HEK293T (cell line): ENCODE measurements around the gene GABRB1.

Experiments
- CTCF ChIA-PET: fragments of 350-600 bp; formaldehyde crosslinking; extraction: SDS; loops from one replicate; lab custom pipeline; 2021; ENCODE audit warnings: antibody characterized with exemption, inconsistent platforms; lab: Yijun Ruan, JAX
- POLR2A ChIA-PET: fragments of 350-600 bp; formaldehyde crosslinking; extraction: SDS; loops from one replicate; lab custom pipeline; 2020; ENCODE audit warnings: antibody characterized with exemption, inconsistent platforms; lab: Yijun Ruan, JAX
- DNase-seq: peaks from one replicate; pipeline ENCODE4 v3.0.0; 2012; ENCODE audit warnings: mixed read lengths; ENCODE audit errors: extremely low spot score
- ARNT ChIP-seq: fragments of 450-650 bp; IDR thresholded peaks from 2 replicates; pipeline ENCODE4 v1.6.1; 2017; ENCODE audit warnings: mild to moderate bottlenecking
- BHLHE40 ChIP-seq: fragments of 450-650 bp; IDR thresholded peaks from 2 replicates; pipeline ENCODE4 v1.6.1; 2016; ENCODE audit warnings: mild to moderate bottlenecking, moderate library complexity, borderline replicate concordance
- CTBP1 ChIP-seq: fragments of 450-650 bp; IDR thresholded peaks from 2 replicates; pipeline ENCODE4 v1.6.1; 2016; ENCODE audit warnings: borderline replicate concordance
- ELF4 ChIP-seq: fragments of 450-650 bp; IDR thresholded peaks from 2 replicates; pipeline ENCODE4 v1.6.1; 2017; ENCODE audit warnings: antibody characterized with exemption
- FOXA1 ChIP-seq: fragments of 450-650 bp; IDR thresholded peaks from 2 replicates; pipeline ENCODE4 v1.6.1; 2016; ENCODE audit warnings: mild to moderate bottlenecking
- FOXK2 ChIP-seq: fragments of 450-650 bp; IDR thresholded peaks from 2 replicates; pipeline ENCODE4 v1.6.1; 2016; ENCODE audit warnings: mild to moderate bottlenecking
- FOXM1 ChIP-seq: fragments of 450-650 bp; IDR thresholded peaks from 2 replicates; pipeline ENCODE4 v1.6.1; 2017; ENCODE audit warnings: mild to moderate bottlenecking, borderline replicate concordance
- HDGF ChIP-seq: fragments of 450-650 bp; IDR thresholded peaks from 2 replicates; pipeline ENCODE4 v1.6.1; 2017; ENCODE audit warnings: antibody characterized with exemption, borderline replicate concordance
- L3MBTL2 ChIP-seq: fragments of 450-650 bp; conservative IDR thresholded peaks from 2 replicates; pipeline ENCODE4 v1.6.1; 2016; ENCODE audit warnings: mild to moderate bottlenecking
- LEF1 ChIP-seq: fragments of 450-650 bp; IDR thresholded peaks from 2 replicates; pipeline ENCODE4 v1.6.1; 2017; ENCODE audit warnings: mild to moderate bottlenecking, borderline replicate concordance
- NFRKB ChIP-seq: fragments of 450-650 bp; IDR thresholded peaks from 2 replicates; pipeline ENCODE4 v1.6.1; 2016; ENCODE audit warnings: mild to moderate bottlenecking, moderate library complexity
- SP1 ChIP-seq: fragments of 450-650 bp; IDR thresholded peaks from 2 replicates; pipeline ENCODE4 v1.6.1; 2017
- SUZ12 ChIP-seq: fragments of 450-650 bp; IDR thresholded peaks from 2 replicates; pipeline ENCODE4 v1.6.1; 2016; ENCODE audit warnings: mild to moderate bottlenecking
- TARDBP ChIP-seq: fragments of 450-650 bp; IDR thresholded peaks from 2 replicates; pipeline ENCODE4 v1.6.1; 2016
- ZNF384 ChIP-seq: fragments of 450-650 bp; IDR thresholded peaks from 2 replicates; pipeline ENCODE4 v1.6.1; 2016
- TF ChIP-seq, protein P1 (sequence below): fragments of 450-650 bp; IDR thresholded peaks from 2 replicates; pipeline ENCODE4 v1.6.1; 2016

GABRB1 gene

DNA sequence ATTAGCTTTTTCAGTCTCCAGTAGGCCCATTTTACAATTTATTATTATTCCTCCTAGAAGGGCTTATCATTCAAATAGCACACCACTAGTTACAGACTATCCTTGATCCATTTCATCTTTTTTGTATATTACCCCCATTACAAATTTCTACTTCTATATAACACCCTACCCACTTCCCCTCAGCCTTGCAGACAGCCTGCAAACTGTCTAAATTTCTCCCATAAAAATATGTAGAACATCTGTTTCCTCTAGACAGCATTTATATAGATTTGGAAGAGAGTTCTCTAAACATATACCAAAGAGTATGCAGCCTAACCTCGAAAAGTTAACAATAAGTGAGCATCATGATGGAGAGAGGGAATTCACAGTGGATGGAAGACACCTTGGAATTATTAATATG is 401.4 kb downstream of the GABRB1 start:
- no peak for TF ChIP-seq FOXK2
- no peak for TF ChIP-seq TARDBP
- TF ChIP-seq CTBP1: no peak
- TF ChIP-seq SP1: no peak
- TF ChIP-seq NFRKB: no peak
- no peak for TF ChIP-seq ARNT
- TF ChIP-seq LEF1: no peak
- TF ChIP-seq HDGF: no peak
- TF ChIP-seq, protein P1, sequence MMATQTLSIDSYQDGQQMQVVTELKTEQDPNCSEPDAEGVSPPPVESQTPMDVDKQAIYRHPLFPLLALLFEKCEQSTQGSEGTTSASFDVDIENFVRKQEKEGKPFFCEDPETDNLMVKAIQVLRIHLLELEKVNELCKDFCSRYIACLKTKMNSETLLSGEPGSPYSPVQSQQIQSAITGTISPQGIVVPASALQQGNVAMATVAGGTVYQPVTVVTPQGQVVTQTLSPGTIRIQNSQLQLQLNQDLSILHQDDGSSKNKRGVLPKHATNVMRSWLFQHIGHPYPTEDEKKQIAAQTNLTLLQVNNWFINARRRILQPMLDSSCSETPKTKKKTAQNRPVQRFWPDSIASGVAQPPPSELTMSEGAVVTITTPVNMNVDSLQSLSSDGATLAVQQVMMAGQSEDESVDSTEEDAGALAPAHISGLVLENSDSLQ: no peak
- TF ChIP-seq FOXM1: no peak
- TF ChIP-seq FOXA1: no peak
- no peak for TF ChIP-seq BHLHE40
- ChIA-PET CTCF (no interaction called here), POLR2A (no interaction called here)
- DNase-seq: no peak

DNA sequence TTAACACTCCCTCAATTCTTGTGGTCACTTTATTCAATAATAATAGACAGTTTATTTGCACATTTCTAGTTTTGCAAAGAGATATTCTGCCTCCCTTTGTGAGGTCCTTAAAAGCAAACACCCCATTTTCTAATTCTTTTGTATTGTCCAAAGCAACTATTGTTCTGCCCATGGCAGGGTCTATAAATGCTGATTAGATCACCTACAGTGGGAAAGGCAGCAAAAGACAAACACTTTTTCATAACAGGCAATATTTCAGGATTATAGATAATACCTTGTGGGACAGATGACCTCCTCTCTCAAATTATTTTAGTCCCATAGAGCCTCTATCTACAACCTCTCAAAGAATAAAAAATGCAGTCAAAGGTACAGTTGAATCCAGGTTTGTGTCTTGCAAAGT is 403.6 kb downstream of the GABRB1 start:
- DNase-seq: no peak
- TF ChIP-seq L3MBTL2 (no peak), BHLHE40 (no peak), FOXA1 (no peak), ELF4 (no peak), NFRKB (no peak), TARDBP (no peak), ARNT (no peak), SUZ12 (no peak), SP1 (no peak), LEF1 (no peak), ZNF384 (no peak)
- POLR2A ChIA-PET: no interaction called here
- CTCF ChIA-PET: no interaction called here

DNA sequence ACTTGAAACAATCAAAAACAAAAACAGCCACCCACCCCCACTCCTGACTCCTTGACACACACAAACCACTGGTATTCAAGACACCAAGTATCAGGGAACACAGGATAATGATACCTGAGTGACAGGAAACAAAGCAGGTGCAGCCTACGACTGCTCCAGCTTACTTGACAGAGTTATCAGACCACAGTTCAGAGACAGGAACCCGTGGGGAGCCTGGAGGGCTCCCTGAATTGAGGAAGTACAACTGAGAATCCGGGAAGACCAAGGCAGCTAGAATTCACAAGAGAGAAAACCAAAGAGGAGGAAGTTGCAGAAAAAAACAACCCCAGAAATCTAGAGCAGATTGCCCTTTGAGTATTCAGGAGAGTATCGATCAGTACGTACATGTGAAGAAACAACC is 411.6 kb downstream of the GABRB1 start:
- DNase-seq: no peak
- TF ChIP-seq ZNF384 (no peak), ARNT (no peak), FOXK2 (no peak), FOXA1 (no peak), TARDBP (no peak), CTBP1 (no peak), HDGF (no peak), ELF4 (no peak), SP1 (no peak), FOXM1 (no peak), BHLHE40 (no peak)
- TF ChIP-seq, protein P1: no peak
- CTCF ChIA-PET: no interaction called here
- POLR2A ChIA-PET: no interaction called here

DNA sequence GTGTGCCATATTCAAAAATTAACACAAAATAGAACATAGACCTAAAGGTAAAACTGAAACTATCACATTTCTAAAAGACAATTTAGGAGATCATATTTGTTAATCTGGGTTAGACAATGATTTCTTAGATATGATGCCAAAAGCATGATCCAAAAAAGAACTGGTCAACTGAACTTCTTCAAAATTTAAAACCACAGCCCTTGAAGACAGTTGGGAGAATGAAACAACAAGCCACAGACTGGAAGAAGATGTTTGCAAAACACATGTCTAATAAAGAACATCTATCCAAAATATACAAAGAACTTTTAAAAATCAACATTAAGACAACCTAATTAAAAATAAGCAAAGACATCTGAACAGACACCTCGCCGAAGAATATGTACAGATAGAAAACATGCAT is 412.7 kb downstream of the GABRB1 start:
- ChIA-PET CTCF (no interaction called here), POLR2A (no interaction called here)
- DNase-seq: no peak
- TF ChIP-seq BHLHE40 (no peak), ARNT (no peak), CTBP1 (no peak), HDGF (no peak), L3MBTL2 (no peak), ELF4 (no peak), FOXA1 (no peak)

DNA sequence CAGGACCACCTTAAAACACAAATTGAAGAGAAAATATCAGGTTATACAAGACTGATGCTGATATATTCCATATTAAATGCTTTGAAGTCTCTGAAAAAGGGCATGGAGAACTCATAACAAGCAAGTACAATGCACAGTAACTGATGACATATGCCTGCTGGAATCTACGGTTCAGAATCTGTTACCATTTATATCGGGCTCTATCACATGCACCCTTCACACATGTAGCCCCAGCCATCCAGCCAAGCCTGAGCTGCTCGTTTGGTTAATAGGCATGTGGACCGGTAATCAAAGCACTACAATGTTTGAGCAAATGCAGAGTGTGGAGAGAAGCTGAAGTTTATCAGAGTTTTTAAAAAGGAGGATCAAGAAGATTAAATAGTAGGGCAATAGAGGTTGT is 420.3 kb downstream of the GABRB1 start:
- ChIA-PET CTCF (no interaction called here), POLR2A (no interaction called here)
- TF ChIP-seq TARDBP: no peak
- TF ChIP-seq NFRKB: no peak
- TF ChIP-seq SP1: no peak
- TF ChIP-seq ZNF384: no peak
- no peak for TF ChIP-seq FOXM1
- TF ChIP-seq FOXK2: no peak
- TF ChIP-seq ARNT: no peak
- no peak for TF ChIP-seq FOXA1
- TF ChIP-seq ELF4: no peak
- TF ChIP-seq LEF1: no peak
- no peak for TF ChIP-seq SUZ12
- TF ChIP-seq CTBP1: no peak
- TF ChIP-seq HDGF: no peak
- no peak for TF ChIP-seq BHLHE40
- TF ChIP-seq L3MBTL2: no peak
- TF ChIP-seq, protein P1: no peak
- no peak for DNase-seq

DNA sequence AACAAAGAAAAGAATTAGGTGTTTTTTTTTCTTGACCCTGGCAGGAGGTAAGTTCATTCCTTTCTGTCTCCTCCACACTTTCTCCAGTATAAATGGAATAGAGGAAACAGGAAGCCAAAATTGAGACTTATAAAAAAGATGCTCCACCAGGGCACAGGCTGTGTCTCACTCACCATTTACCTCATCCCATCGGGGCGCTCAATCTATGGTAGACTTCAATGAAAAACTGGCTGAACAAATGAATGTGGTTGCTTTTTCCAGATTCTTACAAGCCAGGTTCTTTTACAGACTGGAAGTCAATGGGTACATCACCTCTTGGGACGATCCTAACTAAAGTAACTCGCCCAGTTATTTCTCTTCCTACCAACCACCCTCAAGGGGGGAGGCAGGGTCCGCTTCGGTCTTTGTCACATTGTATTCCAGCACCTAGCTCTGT is 431.4 kb downstream of the GABRB1 start:
- no peak for DNase-seq
- no peak for TF ChIP-seq ELF4
- TF ChIP-seq FOXA1: no peak
- no peak for TF ChIP-seq ZNF384
- no peak for TF ChIP-seq NFRKB
- no peak for TF ChIP-seq BHLHE40
- no peak for TF ChIP-seq SP1
- no peak for TF ChIP-seq LEF1
- no peak for TF ChIP-seq FOXM1
- TF ChIP-seq CTBP1: no peak
- no peak for TF ChIP-seq ARNT
- no peak for TF ChIP-seq TARDBP
- TF ChIP-seq, protein P1: no peak
- no peak for TF ChIP-seq L3MBTL2
- TF ChIP-seq HDGF: no peak
- no peak for TF ChIP-seq FOXK2
- TF ChIP-seq SUZ12: no peak
- POLR2A ChIA-PET: interaction anchor here (0.7 to 1.5 kb wide), 6 partner anchors 8 to 70 kb away, joined by 3 to 16 read pairs (median 6); partner anchors contain the start of gene ATP10D
- CTCF ChIA-PET: interaction anchor here (1.2 kb wide), 1 partner anchor 105 kb away, joined by 3 read pairs; no protein-coding TSS in a partner anchor
